PC-9 (cell line): ENCODE data around the gene KCNMB2. TPM values are rescaled to one million over a fixed set of nuclear protein-coding genes. Genes with fewer than 3 reads are reported as not detected.

Experiments
- BruUV-seq: library from RNA; stranded (reverse); fragments of 400-500 nt; replicated peaks from 2 replicates; lab custom pipeline; 2021; lab: Mats Ljungman, UMichigan
- CTCF ChIA-PET: fragments of 300-600 bp; sonication (Branson Sonifier 250); formaldehyde crosslinking; loops from one replicate; lab custom pipeline; 2022; ENCODE audit warnings: antibody characterized with exemption; lab: Charles Lee
- POLR2A ChIA-PET: fragments of 300-600 bp; sonication (Branson Sonifier 250); formaldehyde crosslinking; loops from one replicate; lab custom pipeline; 2022; ENCODE audit warnings: antibody characterized with exemption; ENCODE audit not compliant: unreplicated experiment; lab: Charles Lee
- DNase-seq, 2 experiments: peaks; one replicate each; pipeline versions ENCODE4 v3.0.0 to v3.0.0-alpha.2; 2015 to 2022; ENCODE audit warnings: mixed read lengths in 1 of 2
- H2AFZ ChIP-seq: fragments of 200-600 bp; sonication (generic); 2 replicates; pipeline ENCODE4 v1.8.1; 2017; ENCODE audit warnings: antibody characterized with exemption
- H3F3A ChIP-seq: fragments of 200-600 bp; sonication (generic); 2 replicates; pipeline ENCODE4 v1.8.1; 2017; ENCODE audit warnings: antibody characterized with exemption, mild to moderate bottlenecking, low read depth; ENCODE audit not compliant: insufficient read depth
- H3K27ac ChIP-seq: fragments of 200-600 bp; sonication (generic); 2 replicates; pipeline ENCODE4 v1.6.1; 2016; ENCODE audit warnings: mixed run types
- H3K27me3 ChIP-seq: fragments of 200-600 bp; sonication (generic); 2 replicates; pipeline ENCODE4 v1.6.1; 2016; ENCODE audit warnings: low read depth, mixed run types; ENCODE audit not compliant: insufficient read depth
- H3K36me3 ChIP-seq: fragments of 200-600 bp; sonication (generic); 2 replicates; pipeline ENCODE4 v1.6.1; 2016; ENCODE audit warnings: low read depth, mixed run types
- H3K4me1 ChIP-seq: fragments of 200-600 bp; sonication (generic); replicated peaks from 2 replicates; pipeline ENCODE4 v1.6.1; 2016; ENCODE audit warnings: mixed run types; ENCODE audit not compliant: insufficient read depth
- H3K4me2 ChIP-seq: fragments of 200-600 bp; sonication (generic); 2 replicates; pipeline ENCODE4 v1.6.1; 2017; ENCODE audit warnings: mixed run types
- H3K4me3 ChIP-seq: fragments of 200-600 bp; sonication (generic); 2 replicates; pipeline ENCODE4 v1.6.1; 2016; ENCODE audit warnings: mixed run types
- H3K79me2 ChIP-seq: fragments of 200-600 bp; sonication (generic); 2 replicates; pipeline ENCODE4 v1.6.1; 2017; ENCODE audit warnings: low read depth, mixed run types
- H3K9me2 ChIP-seq: fragments of 200-600 bp; sonication (generic); 2 replicates; pipeline ENCODE4 v1.8.1; 2017; ENCODE audit warnings: mild to moderate bottlenecking; ENCODE audit not compliant: insufficient read depth
- H3K9me3 ChIP-seq: fragments of 200-600 bp; sonication (generic); 2 replicates; pipeline ENCODE4 v1.8.1; 2016; ENCODE audit warnings: low read depth; ENCODE audit not compliant: insufficient read depth
- H4K20me1 ChIP-seq: fragments of 200-600 bp; sonication (generic); 2 replicates; pipeline ENCODE4 v1.8.1; 2017; ENCODE audit not compliant: insufficient read depth
- EZH2 ChIP-seq: fragments of 200-600 bp; sonication (generic); IDR thresholded peaks from 2 replicates; pipeline ENCODE4 v1.8.0; 2017; ENCODE audit warnings: antibody characterized with exemption, low read depth
- intact Hi-C: fragments of 100-400 bp; cut with micrococcal nuclease; formaldehyde crosslinking; loops from one replicate; pipeline ENCODE4 v1.10.0; 2022; ENCODE audit not compliant: unreplicated experiment
- total RNA-seq: library from RNA; stranded (reverse); gene quantifications from 2 replicates; pipeline ENCODE4 v1.2.3, GENCODE V29; 2021
- TF ChIP-seq, protein P1 (sequence below): fragments of 200-600 bp; sonication (generic); conservative IDR thresholded peaks from 2 replicates; pipeline ENCODE4 v1.6.1; 2017; ENCODE audit warnings: mixed run types, antibody characterized with exemption, mild to moderate bottlenecking, moderate library complexity

The KCNMB2 gene
- total RNA-seq, 1 experiment from 2014 or later = not detected

GRCh38 chr3:178736300-178736699 is 200.1 kb downstream of the KCNMB2 start:
- Histone ChIP-seq H3K9me2 (no peaks in the 10 kb centered on the region), H4K20me1 (no peaks in the 10 kb centered on the region), H3K4me2 (no peak overlapping the region), H3K9me3 (no peaks in the 10 kb centered on the region), H3K27ac (no peak overlapping the region), H2AFZ (no peak overlapping the region), H3F3A (no peaks in the 10 kb centered on the region), H3K4me3 (no peak overlapping the region), H3K4me1 (no peaks in the 10 kb centered on the region), H3K27me3 (no peaks in the 10 kb centered on the region), H3K36me3 (no peaks in the 10 kb centered on the region), H3K79me2 (no peaks in the 10 kb centered on the region)
- ChIA-PET CTCF (no interaction called here), POLR2A (no interaction called here)
- BruUV-seq = no TSS peak
- no peak for DNase-seq
- TF ChIP-seq, protein P1, sequence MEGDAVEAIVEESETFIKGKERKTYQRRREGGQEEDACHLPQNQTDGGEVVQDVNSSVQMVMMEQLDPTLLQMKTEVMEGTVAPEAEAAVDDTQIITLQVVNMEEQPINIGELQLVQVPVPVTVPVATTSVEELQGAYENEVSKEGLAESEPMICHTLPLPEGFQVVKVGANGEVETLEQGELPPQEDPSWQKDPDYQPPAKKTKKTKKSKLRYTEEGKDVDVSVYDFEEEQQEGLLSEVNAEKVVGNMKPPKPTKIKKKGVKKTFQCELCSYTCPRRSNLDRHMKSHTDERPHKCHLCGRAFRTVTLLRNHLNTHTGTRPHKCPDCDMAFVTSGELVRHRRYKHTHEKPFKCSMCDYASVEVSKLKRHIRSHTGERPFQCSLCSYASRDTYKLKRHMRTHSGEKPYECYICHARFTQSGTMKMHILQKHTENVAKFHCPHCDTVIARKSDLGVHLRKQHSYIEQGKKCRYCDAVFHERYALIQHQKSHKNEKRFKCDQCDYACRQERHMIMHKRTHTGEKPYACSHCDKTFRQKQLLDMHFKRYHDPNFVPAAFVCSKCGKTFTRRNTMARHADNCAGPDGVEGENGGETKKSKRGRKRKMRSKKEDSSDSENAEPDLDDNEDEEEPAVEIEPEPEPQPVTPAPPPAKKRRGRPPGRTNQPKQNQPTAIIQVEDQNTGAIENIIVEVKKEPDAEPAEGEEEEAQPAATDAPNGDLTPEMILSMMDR = no peak
- no peak for TF ChIP-seq EZH2
- intact Hi-C loops = no loop called here

GRCh38 chr3:178739720-178740119 is 203.5 kb downstream of the KCNMB2 start:
- Histone ChIP-seq H4K20me1 (no peaks in the 10 kb centered on the region), H3F3A (no peaks in the 10 kb centered on the region), H3K4me2 (no peak overlapping the region), H3K4me3 (no peak overlapping the region), H3K79me2 (no peaks in the 10 kb centered on the region), H3K27ac (no peak overlapping the region), H3K36me3 (no peaks in the 10 kb centered on the region), H3K9me3 (no peaks in the 10 kb centered on the region), H3K9me2 (no peaks in the 10 kb centered on the region), H3K4me1 (no peaks in the 10 kb centered on the region), H2AFZ (no peak overlapping the region), H3K27me3 (no peaks in the 10 kb centered on the region)
- TF ChIP-seq EZH2 = no peak
- TF ChIP-seq, protein P1 = no peak
- intact Hi-C loops = no loop called here
- CTCF ChIA-PET = no interaction called here
- no TSS peak for BruUV-seq
- DNase-seq = no peak
- POLR2A ChIA-PET = no interaction called here

- H2AFZ ChIP-seq = no peak overlapping the region
- no TSS peak for BruUV-seq
- no peak overlapping the region for H3K4me2 ChIP-seq
- H3K27ac ChIP-seq = no peak overlapping the region
- H4K20me1 ChIP-seq = no peaks in the 10 kb centered on the region
- intact Hi-C loops = no loop called here
- H3K9me3 ChIP-seq = no peaks in the 10 kb centered on the region
- no peaks in the 10 kb centered on the region for H3K79me2 ChIP-seq
- no peaks in the 10 kb centered on the region for H3K27me3 ChIP-seq
- H3K9me2 ChIP-seq = no peaks in the 10 kb centered on the region
- DNase-seq = no peak
- no peaks in the 10 kb centered on the region for H3K4me1 ChIP-seq
- TF ChIP-seq, protein P1 = no peak
- no peak for TF ChIP-seq EZH2
- ChIA-PET POLR2A (no interaction called here), CTCF (no interaction called here)
- no peak overlapping the region for H3K4me3 ChIP-seq
- no peaks in the 10 kb centered on the region for H3K36me3 ChIP-seq
- no peaks in the 10 kb centered on the region for H3F3A ChIP-seq
Measured at GRCh38 chr3:178741020-178741419, 204.8 kb downstream of the KCNMB2 start.
